Nephron progenitor cell (in vitro differentiated cells): ENCODE measurements around the gene GPATCH4.
"Not testable (repeated sequence)": the region's sequence is repeated elsewhere in the genome, so short reads cannot be mapped to it uniquely, and the experiment has no call there.

Experiments used
- DNase-seq: peaks from one replicate; pipeline ENCODE4 v3.0.0; 2021
- H3K27ac Mint-ChIP-seq: 2 replicates; pipeline ENCODE4 v1.8.0; 2021; ENCODE audit warnings: mild to moderate bottlenecking, moderate library complexity, mixed read lengths
- H3K27me3 Mint-ChIP-seq: 2 replicates; pipeline ENCODE4 v1.8.0; 2021; ENCODE audit warnings: mild to moderate bottlenecking, low read depth, mixed read lengths; ENCODE audit not compliant: poor library complexity
- H3K36me3 Mint-ChIP-seq: 2 replicates; pipeline ENCODE4 v1.8.0; 2021; ENCODE audit warnings: low read depth, mixed read lengths
- H3K4me1 Mint-ChIP-seq: 2 replicates; pipeline ENCODE4 v1.8.0; 2021; ENCODE audit warnings: mixed read lengths
- H3K4me3 Mint-ChIP-seq: 2 replicates; pipeline ENCODE4 v1.8.0; 2021; ENCODE audit warnings: mild to moderate bottlenecking, moderate library complexity, mixed read lengths
- H3K9me3 Mint-ChIP-seq: 2 replicates; pipeline ENCODE4 v1.8.0; 2021; ENCODE audit warnings: mild to moderate bottlenecking, moderate library complexity, mixed read lengths
- TF ChIP-seq, protein P1 (sequence below): fragments of 200-600 bp; sonication (generic); IDR thresholded peaks from 2 replicates; pipeline ENCODE4 v1.5.0; 2021; ENCODE audit warnings: antibody characterized with exemption

GPATCH4 gene

DNA sequence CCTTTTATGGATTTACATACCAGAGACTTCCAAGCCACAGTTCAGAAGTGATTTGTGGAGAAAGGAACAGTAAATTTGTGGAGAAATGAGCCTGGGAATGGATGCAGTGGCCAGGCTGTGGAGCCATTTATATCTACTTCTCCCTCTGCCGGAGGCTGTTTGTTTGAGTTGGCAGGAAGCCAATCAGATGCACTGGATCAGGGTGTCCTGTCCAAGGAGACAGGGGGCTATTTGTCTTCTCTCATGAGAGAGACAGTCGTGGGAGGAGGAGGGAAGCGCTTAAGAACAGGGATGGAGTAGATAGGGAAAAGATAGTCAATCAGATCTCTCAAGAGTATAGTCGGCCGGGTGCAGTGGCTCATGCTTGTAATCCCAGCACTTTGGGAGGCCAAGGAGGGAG lies 15.2 kb upstream of the GPATCH4 start:
- no peaks in the 10 kb centered on the region for H3K9me3 Mint-ChIP-seq
- H3K36me3 Mint-ChIP-seq = no peaks in the 10 kb centered on the region
- H3K4me3 Mint-ChIP-seq = peak overlapping the region; percentile 3
- peaks cover 48% of the 10 kb centered on the region for H3K27me3 Mint-ChIP-seq
- peaks cover 31% of the 10 kb centered on the region for H3K4me1 Mint-ChIP-seq
- peak; percentile 37 for DNase-seq
- TF ChIP-seq, protein P1, sequence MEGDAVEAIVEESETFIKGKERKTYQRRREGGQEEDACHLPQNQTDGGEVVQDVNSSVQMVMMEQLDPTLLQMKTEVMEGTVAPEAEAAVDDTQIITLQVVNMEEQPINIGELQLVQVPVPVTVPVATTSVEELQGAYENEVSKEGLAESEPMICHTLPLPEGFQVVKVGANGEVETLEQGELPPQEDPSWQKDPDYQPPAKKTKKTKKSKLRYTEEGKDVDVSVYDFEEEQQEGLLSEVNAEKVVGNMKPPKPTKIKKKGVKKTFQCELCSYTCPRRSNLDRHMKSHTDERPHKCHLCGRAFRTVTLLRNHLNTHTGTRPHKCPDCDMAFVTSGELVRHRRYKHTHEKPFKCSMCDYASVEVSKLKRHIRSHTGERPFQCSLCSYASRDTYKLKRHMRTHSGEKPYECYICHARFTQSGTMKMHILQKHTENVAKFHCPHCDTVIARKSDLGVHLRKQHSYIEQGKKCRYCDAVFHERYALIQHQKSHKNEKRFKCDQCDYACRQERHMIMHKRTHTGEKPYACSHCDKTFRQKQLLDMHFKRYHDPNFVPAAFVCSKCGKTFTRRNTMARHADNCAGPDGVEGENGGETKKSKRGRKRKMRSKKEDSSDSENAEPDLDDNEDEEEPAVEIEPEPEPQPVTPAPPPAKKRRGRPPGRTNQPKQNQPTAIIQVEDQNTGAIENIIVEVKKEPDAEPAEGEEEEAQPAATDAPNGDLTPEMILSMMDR = no peak
- peak overlapping the region; percentile 55 for H3K27ac Mint-ChIP-seq

DNA sequence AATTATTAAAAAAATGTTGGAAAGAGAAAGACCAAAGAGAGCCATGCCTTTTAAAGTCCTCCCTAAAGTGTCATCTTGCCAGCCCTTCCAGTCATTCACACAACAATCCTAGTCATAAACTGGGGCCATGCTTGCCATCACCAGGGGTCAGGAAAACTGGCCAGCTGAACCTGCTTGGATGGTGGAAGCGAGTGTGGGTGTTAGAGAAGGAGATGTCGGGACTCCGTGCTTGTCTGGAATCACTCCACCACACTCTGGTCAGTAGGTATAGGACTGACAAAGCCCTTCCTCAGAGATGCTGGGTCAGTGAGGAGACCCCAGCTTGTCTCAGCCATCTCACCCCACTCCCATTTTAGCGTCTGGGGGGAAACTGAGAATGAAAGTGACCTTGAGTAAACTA lies 14.7 kb upstream of the GPATCH4 start:
- H3K27ac Mint-ChIP-seq = no peak overlapping the region
- no peak overlapping the region for H3K4me3 Mint-ChIP-seq
- TF ChIP-seq, protein P1 = no peak
- H3K4me1 Mint-ChIP-seq = peaks cover 31% of the 10 kb centered on the region
- H3K27me3 Mint-ChIP-seq = peaks cover 43% of the 10 kb centered on the region
- H3K36me3 Mint-ChIP-seq = no peaks in the 10 kb centered on the region
- no peak for DNase-seq
- no peaks in the 10 kb centered on the region for H3K9me3 Mint-ChIP-seq

DNA sequence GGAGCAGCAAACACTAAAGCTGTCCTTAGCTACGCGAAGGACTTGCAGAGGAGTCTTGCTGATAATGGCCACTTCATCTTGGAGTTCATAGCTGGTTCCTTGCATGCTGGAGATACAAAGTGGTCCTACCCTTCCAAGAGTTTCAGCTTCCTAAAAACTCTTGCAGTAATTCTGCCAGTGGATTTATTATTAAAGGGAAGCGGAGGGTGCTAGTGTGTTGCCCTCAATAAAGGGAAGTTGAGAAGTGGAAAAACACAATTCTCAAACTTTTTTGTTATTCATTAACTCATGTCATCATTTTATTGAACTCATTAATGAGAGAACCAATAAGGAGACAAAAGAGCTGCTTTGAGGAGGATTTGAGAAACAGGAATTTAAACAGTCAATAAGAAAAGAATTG lies 11.4 kb upstream of the GPATCH4 start:
- H3K36me3 Mint-ChIP-seq = no peaks in the 10 kb centered on the region
- peaks cover 32% of the 10 kb centered on the region for H3K4me1 Mint-ChIP-seq
- no peak for DNase-seq
- no peaks in the 10 kb centered on the region for H3K9me3 Mint-ChIP-seq
- H3K27ac Mint-ChIP-seq = no peak overlapping the region
- TF ChIP-seq, protein P1 = no peak
- H3K4me3 Mint-ChIP-seq = no peak overlapping the region
- peaks cover 16% of the 10 kb centered on the region for H3K27me3 Mint-ChIP-seq

DNA sequence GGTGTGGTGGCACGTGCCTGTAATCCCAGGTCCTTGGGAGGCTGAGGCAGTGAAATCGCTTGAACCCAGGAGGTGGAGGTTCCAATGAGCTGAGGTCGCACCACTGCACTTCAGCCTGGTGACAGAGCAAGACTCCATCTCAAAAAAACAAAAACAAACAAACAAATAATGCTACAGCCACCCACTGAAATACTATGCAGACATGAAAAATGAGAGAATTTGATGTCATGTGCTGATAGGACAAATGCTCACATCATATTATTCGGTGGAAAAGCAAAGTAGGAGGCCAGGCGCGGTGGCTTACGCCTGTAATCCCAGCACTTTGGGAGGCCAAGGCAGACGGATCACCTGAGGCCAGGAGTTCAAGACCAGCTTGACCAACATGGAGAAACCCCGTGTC lies 8.8 kb upstream of the GPATCH4 start:
- not testable (repeated sequence) for H3K36me3 Mint-ChIP-seq, H3K27ac Mint-ChIP-seq, DNase-seq, H3K4me3 Mint-ChIP-seq, H3K9me3 Mint-ChIP-seq
- H3K27me3 Mint-ChIP-seq = peaks cover 13% of the 10 kb centered on the region
- H3K4me1 Mint-ChIP-seq = peaks cover 17% of the 10 kb centered on the region

DNA sequence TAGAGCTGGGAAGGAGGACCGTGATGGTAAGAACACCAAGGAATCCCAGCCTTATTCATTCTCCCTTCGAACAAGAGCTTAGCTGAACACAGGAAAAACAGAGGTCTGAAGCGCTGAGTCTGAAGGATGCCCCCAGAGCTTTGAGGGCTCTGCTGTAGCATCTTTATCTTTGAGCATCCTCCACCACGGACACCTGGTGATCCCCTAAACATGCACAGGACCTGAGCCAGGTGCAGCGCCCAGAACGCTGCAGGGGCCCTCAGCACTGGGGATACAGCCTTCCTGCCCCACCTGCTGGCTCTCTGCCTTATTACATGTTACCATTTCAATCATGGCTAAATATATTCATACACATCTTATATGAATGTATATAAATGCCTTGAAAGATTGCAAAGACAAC lies 7.7 kb upstream of the GPATCH4 start:
- TF ChIP-seq, protein P1 = peak; percentile 66
- H3K36me3 Mint-ChIP-seq = no peaks in the 10 kb centered on the region
- H3K27me3 Mint-ChIP-seq = peaks cover 11% of the 10 kb centered on the region
- peaks cover 13% of the 10 kb centered on the region for H3K4me1 Mint-ChIP-seq
- H3K27ac Mint-ChIP-seq = no peak overlapping the region
- DNase-seq = peak; percentile 48
- no peaks in the 10 kb centered on the region for H3K9me3 Mint-ChIP-seq
- no peak overlapping the region for H3K4me3 Mint-ChIP-seq

DNA sequence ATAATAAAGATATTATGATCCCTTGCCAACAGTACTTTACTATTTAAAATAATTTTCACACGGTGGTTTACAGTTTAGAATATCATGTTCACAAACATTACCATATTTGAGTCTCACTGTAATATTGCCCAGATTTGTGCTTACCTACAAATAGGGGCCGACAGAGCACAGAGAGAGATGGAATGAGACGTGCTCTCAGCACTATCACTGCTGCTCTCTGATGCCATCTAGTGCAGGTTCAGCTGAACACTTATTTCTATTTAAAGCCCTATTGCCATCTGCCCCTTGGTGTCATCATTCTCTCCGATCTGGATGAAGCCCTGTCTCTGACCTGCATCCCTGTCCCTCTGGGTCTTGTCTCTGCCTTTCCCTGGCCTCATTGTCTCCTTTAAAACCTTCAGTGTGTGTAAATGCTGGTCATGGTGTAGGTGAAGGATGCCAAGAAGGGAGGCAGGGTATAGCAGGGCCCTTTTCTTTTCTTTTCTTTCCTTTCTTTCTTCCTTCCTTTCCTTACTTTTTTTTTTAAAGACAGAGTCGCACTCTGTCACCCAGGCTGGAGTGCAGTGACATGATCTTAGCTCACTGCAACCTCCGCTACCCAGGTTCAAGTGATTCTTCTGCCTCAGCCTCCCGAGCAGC lies 6.9 kb upstream of the GPATCH4 start:
- Mint-ChIP-seq H3K36me3 (no peaks in the 10 kb centered on the region), H3K9me3 (no peaks in the 10 kb centered on the region), H3K4me1 (peaks cover 13% of the 10 kb centered on the region), H3K27ac (no peak overlapping the region), H3K4me3 (no peak overlapping the region), H3K27me3 (peaks cover 11% of the 10 kb centered on the region)
- peak; percentile 46 for DNase-seq
- TF ChIP-seq, protein P1 = peak; percentile 72

DNA sequence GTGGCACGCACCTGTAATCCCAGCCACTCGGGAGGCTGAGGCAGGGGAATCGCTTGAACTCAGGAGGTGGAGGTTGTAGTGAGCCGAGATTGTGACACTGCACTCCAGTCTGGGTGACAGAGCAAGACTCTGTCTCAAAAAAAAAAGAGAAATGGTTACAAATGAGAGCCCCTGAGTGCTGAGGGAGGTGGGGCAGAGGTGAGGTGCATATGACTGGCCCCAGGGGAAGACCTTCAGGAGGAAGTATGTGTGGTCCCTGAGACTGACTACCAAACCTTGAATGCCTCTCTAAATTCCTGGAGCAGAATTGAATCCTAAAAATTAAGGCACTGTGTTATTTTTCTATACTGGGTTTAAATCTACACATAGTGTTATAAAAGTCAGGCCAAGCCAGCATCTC lies 6.1 kb upstream of the GPATCH4 start:
- not testable (repeated sequence) for H3K27ac Mint-ChIP-seq, DNase-seq, H3K4me3 Mint-ChIP-seq, H3K9me3 Mint-ChIP-seq, H3K36me3 Mint-ChIP-seq
- peaks cover 11% of the 10 kb centered on the region for H3K27me3 Mint-ChIP-seq
- peaks cover 17% of the 10 kb centered on the region for H3K4me1 Mint-ChIP-seq
